Neural cell (in vitro differentiated cells): ENCODE results near the gene VPS37B. TPM values are rescaled to one million over a fixed set of nuclear protein-coding genes. Genes with fewer than 3 reads are reported as not detected.
A peak's percentile ranks its signal among the peaks of the same experiment; 100 is the strongest.

ENCODE experiments used
- H2AFZ ChIP-seq: fragments of 200-600, 300-800 bp; sonication (generic), shearing (Covaris generic); 2 replicates; pipeline ENCODE4 v1.6.0; 2014; ENCODE audit warnings: low read depth, mild to moderate bottlenecking, antibody characterized with exemption, low read length, moderate library complexity
- H3F3A ChIP-seq: fragments of 200-600 bp; shearing (Covaris generic); 2 replicates; pipeline ENCODE4 v1.6.1; 2016; ENCODE audit warnings: mild to moderate bottlenecking, moderate library complexity, mixed read lengths, antibody characterized with exemption, low read length; ENCODE audit not compliant: insufficient read depth, poor library complexity, severe bottlenecking
- H3K27ac ChIP-seq: fragments of 200-600, 300-800 bp; sonication (generic), shearing (Covaris generic); 2 replicates; pipeline ENCODE4 v1.5.1; 2014; ENCODE audit warnings: mild to moderate bottlenecking, low read length, moderate library complexity
- H3K27me3 ChIP-seq: fragments of 300-800, 200-600 bp; sonication (generic), shearing (Covaris generic); 2 replicates; pipeline ENCODE4 v1.6.0; 2014; ENCODE audit warnings: mild to moderate bottlenecking, low read depth, low read length, moderate library complexity; ENCODE audit not compliant: insufficient read depth
- H3K36me3 ChIP-seq: fragments of 300-800, 200-600 bp; sonication (generic), shearing (Covaris generic); 2 replicates; pipeline ENCODE4 v1.5.1; 2014; ENCODE audit warnings: mild to moderate bottlenecking, antibody characterized with exemption, low read length, moderate library complexity; ENCODE audit not compliant: insufficient read depth
- H3K4me2 ChIP-seq: fragments of 300-800, 200-600 bp; sonication (generic), shearing (Covaris generic); 2 replicates; pipeline ENCODE4 v1.6.0; 2014; ENCODE audit warnings: mild to moderate bottlenecking, low read length
- H3K4me3 ChIP-seq: fragments of 300-800, 200-600 bp; sonication (generic), shearing (Covaris generic); 2 replicates; pipeline ENCODE4 v1.5.1; 2014; ENCODE audit warnings: mild to moderate bottlenecking, low read length, moderate library complexity
- H3K79me2 ChIP-seq: fragments of 200-600 bp; shearing (Covaris generic); replicated peaks from 2 replicates; pipeline ENCODE4 v1.6.0; 2014; ENCODE audit warnings: mild to moderate bottlenecking, low read length, moderate library complexity; ENCODE audit not compliant: insufficient read depth
- H3K9ac ChIP-seq: fragments of 300-800, 200-600 bp; sonication (generic), shearing (Covaris generic); 2 replicates; pipeline ENCODE4 v1.6.1; 2016; ENCODE audit warnings: mild to moderate bottlenecking, low read length, mixed read lengths
- H3K9me2 ChIP-seq: fragments of 200-600 bp; shearing (Covaris generic); 2 replicates; pipeline ENCODE4 v1.6.1; 2016; ENCODE audit warnings: mild to moderate bottlenecking, low read length, mixed read lengths; ENCODE audit not compliant: insufficient read depth
- H3K9me3 ChIP-seq: fragments of 200-600, 300-800 bp; sonication (generic), shearing (Covaris generic); 2 replicates; pipeline ENCODE4 v1.6.1; 2016; ENCODE audit warnings: mild to moderate bottlenecking, mixed run types, low read length, moderate library complexity, mixed read lengths
- H4K20me1 ChIP-seq: fragments of 200-600 bp; shearing (Covaris generic); 2 replicates; pipeline ENCODE4 v1.6.1; 2016; ENCODE audit warnings: mild to moderate bottlenecking, mixed run types; ENCODE audit not compliant: insufficient read depth
- CTCF ChIP-seq: fragments of 450-650 bp; IDR thresholded peaks from 2 replicates; pipeline ENCODE4 v1.5.1; 2014; ENCODE audit warnings: antibody characterized with exemption, mild to moderate bottlenecking, moderate library complexity; ENCODE audit not compliant: poor library complexity, severe bottlenecking
- EP300 ChIP-seq: fragments of 450-650 bp; conservative IDR thresholded peaks from 2 replicates; pipeline ENCODE4 v1.6.1; 2014; ENCODE audit warnings: antibody characterized with exemption, mild to moderate bottlenecking, moderate library complexity; ENCODE audit not compliant: poor library complexity, severe bottlenecking
- EZH2 ChIP-seq: fragments of 200-600, 300-800 bp; shearing (Covaris generic), sonication (generic); IDR thresholded peaks from 2 replicates; pipeline ENCODE4 v1.6.1; 2014; ENCODE audit warnings: antibody characterized with exemption, low read length, borderline replicate concordance, mild to moderate bottlenecking; ENCODE audit not compliant: insufficient read depth, poor library complexity, severe bottlenecking
- MXI1 ChIP-seq: fragments of 450-650 bp; conservative IDR thresholded peaks from 2 replicates; pipeline ENCODE4 v1.6.1; 2014; ENCODE audit warnings: antibody characterized with exemption, mild to moderate bottlenecking; ENCODE audit not compliant: poor library complexity, severe bottlenecking
- POLR2AphosphoS5 ChIP-seq: IDR thresholded peaks from 2 replicates; pipeline ENCODE4 v1.6.1; 2012
- RAD21 ChIP-seq: fragments of 450-650 bp; conservative IDR thresholded peaks from 2 replicates; pipeline ENCODE4 v1.6.1; 2014; ENCODE audit warnings: antibody characterized with exemption, mild to moderate bottlenecking, moderate library complexity
- SMC3 ChIP-seq: fragments of 450-650 bp; conservative IDR thresholded peaks from 2 replicates; pipeline ENCODE4 v1.6.1; 2014; ENCODE audit warnings: antibody characterized with exemption, mild to moderate bottlenecking, moderate library complexity; ENCODE audit not compliant: poor library complexity
- TAF1 ChIP-seq: IDR thresholded peaks from 2 replicates; pipeline ENCODE4 v1.6.1; 2012; ENCODE audit warnings: low read depth
- polyA plus RNA-seq: library from polyadenylated mRNA; depleted of rRNA; stranded (reverse); fragments of >200 nt; gene quantifications from 2 replicates; pipeline ENCODE4 v1.2.3, GENCODE V29; 2014
- TF ChIP-seq, protein P1 (sequence below): IDR thresholded peaks from 2 replicates; pipeline ENCODE4 v1.6.1; 2012; ENCODE audit warnings: borderline replicate concordance

VPS37B gene
- polyA plus RNA-seq, 1 donor from 2014 or later: 30.2 TPM

DNA sequence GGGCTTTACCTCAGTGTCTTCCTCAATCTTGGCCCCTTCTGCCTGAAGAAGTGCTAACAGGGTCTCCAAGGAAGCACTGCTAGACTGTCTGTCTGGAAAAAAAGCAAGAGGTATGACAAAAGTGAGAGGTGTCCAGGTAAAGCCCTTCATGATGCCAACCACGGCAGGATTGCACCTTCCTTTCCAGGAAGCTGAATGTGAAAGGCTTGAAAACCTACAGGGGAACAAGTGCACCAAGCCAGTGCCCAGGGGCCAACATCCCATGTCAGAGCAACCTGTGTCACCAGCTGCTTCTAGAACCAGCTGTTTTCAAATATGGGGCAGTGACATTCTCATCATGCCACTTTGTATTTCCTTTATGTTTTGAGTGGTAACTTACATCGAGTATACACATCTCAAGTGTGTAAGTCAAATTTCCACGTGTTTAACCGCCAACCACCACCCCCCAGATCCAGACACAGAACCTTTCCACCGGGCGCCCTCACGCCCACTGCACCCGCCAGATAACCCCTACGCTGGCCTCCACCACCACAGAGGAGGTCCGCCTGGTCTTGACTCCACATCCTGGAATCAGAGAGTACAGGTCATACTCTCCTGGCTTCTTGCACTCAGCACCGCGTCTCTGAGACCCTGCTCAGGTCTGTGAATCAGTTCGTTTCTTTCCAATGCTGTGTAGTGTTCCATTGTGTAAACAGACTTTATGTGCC lies 27.3 kb downstream of the VPS37B start:
- Histone ChIP-seq H3K9me3 (no peaks in the 10 kb centered on the region), H3F3A (peaks cover 10% of the 10 kb centered on the region), H2AFZ (no peak overlapping the region), H3K4me3 (no peak overlapping the region), H3K9ac (no peak overlapping the region), H3K79me2 (peaks cover 18% of the 10 kb centered on the region), H3K4me2 (no peak overlapping the region), H3K27me3 (no peaks in the 10 kb centered on the region), H4K20me1 (no peaks in the 10 kb centered on the region), H3K36me3 (no peaks in the 10 kb centered on the region), H3K27ac (no peak overlapping the region), H3K9me2 (no peaks in the 10 kb centered on the region)
- TF ChIP-seq, protein P1, sequence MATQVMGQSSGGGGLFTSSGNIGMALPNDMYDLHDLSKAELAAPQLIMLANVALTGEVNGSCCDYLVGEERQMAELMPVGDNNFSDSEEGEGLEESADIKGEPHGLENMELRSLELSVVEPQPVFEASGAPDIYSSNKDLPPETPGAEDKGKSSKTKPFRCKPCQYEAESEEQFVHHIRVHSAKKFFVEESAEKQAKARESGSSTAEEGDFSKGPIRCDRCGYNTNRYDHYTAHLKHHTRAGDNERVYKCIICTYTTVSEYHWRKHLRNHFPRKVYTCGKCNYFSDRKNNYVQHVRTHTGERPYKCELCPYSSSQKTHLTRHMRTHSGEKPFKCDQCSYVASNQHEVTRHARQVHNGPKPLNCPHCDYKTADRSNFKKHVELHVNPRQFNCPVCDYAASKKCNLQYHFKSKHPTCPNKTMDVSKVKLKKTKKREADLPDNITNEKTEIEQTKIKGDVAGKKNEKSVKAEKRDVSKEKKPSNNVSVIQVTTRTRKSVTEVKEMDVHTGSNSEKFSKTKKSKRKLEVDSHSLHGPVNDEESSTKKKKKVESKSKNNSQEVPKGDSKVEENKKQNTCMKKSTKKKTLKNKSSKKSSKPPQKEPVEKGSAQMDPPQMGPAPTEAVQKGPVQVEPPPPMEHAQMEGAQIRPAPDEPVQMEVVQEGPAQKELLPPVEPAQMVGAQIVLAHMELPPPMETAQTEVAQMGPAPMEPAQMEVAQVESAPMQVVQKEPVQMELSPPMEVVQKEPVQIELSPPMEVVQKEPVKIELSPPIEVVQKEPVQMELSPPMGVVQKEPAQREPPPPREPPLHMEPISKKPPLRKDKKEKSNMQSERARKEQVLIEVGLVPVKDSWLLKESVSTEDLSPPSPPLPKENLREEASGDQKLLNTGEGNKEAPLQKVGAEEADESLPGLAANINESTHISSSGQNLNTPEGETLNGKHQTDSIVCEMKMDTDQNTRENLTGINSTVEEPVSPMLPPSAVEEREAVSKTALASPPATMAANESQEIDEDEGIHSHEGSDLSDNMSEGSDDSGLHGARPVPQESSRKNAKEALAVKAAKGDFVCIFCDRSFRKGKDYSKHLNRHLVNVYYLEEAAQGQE: no peak
- TF ChIP-seq EZH2 (no peak), EP300 (no peak), TAF1 (no peak), SMC3 (no peak), CTCF (no peak), POLR2AphosphoS5 (no peak), MXI1 (no peak), RAD21 (no peak)

DNA sequence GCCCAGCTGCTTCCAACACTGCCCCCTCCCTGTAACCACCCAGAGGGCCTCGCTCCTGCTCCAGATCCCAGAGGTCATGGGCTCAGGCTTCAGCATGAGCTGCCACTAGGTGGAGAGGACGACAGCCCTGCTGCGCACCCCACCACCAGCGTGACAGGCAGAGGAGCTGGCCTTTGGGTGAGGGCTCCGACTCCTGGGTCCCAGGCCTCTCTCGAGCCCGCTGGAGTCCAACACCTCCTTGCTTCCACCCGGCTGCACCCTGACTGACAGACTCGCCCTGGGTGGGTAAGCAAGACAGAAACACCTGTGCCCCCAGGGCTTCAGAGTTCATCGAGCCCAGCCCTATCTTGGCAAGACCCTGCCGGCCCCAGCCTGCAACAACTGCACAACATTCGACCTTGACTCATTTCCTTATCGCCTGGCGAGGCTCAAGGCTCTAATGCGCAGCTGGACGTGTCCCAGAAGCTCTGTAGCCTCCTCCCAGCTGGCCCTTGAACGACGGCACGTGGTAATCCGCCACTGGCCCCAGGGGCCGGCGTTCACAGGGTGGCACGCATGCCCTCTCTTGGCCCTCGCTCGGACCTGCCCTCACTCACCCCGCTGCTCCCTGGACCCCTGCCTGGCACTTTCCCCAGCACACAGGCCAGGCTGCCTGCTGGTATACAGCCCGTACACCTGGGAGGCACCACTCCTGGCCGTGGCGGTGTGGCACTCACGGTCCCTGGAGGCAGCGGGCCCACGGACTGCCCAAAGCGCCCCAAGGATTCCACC lies 28.0 kb downstream of the VPS37B start:
- H2AFZ ChIP-seq: no peak overlapping the region
- H3K9me2 ChIP-seq: no peaks in the 10 kb centered on the region
- H3K4me3 ChIP-seq: no peak overlapping the region
- H3K4me2 ChIP-seq: no peak overlapping the region
- no peaks in the 10 kb centered on the region for H3K36me3 ChIP-seq
- no peaks in the 10 kb centered on the region for H4K20me1 ChIP-seq
- TF ChIP-seq, protein P1: no peak
- peak; percentile 26 for TF ChIP-seq SMC3
- no peak overlapping the region for H3K9ac ChIP-seq
- H3K27ac ChIP-seq: no peak overlapping the region
- H3K9me3 ChIP-seq: no peaks in the 10 kb centered on the region
- no peaks in the 10 kb centered on the region for H3K27me3 ChIP-seq
- H3K79me2 ChIP-seq: peaks cover 14% of the 10 kb centered on the region
- peaks cover 5% of the 10 kb centered on the region for H3F3A ChIP-seq
